Activated CD4-positive, alpha-beta T cell treated with anti-CD3 and anti-CD28 coated beads, Interleukin-2, amount 10 ng/mL, durations not matched to agents 7 days and 5 days (primary cell): ENCODE data around the gene FKBP1A. TPM values are rescaled to one million over a fixed set of nuclear protein-coding genes. Genes with fewer than 3 reads are reported as not detected.

Source experiments
- CTCF ChIA-PET: fragments of 350-600 bp; sonication (Branson Sonifier 250); formaldehyde crosslinking; loops from one replicate; lab custom pipeline; 2021; ENCODE audit warnings: antibody characterized with exemption; lab: Charles Lee
- POLR2A ChIA-PET: fragments of 350-600 bp; sonication (Branson Sonifier 250); formaldehyde crosslinking; loops from one replicate; lab custom pipeline; 2021; ENCODE audit warnings: antibody characterized with exemption; lab: Charles Lee
- DNase-seq: peaks from one replicate; pipeline ENCODE4 v3.0.0-alpha.2; 2020
- H3K27ac Mint-ChIP-seq: one replicate; pipeline ENCODE4 v1.8.0; 2021; ENCODE audit warnings: mild to moderate bottlenecking, moderate library complexity, mixed read lengths
- H3K27me3 Mint-ChIP-seq: one replicate; pipeline ENCODE4 v1.8.0; 2021; ENCODE audit warnings: mixed read lengths
- H3K36me3 Mint-ChIP-seq: one replicate; pipeline ENCODE4 v1.8.0; 2021; ENCODE audit warnings: low read depth, mixed read lengths
- H3K4me1 Mint-ChIP-seq: one replicate; pipeline ENCODE4 v1.8.0; 2021; ENCODE audit warnings: mixed read lengths
- H3K4me3 Mint-ChIP-seq: one replicate; pipeline ENCODE4 v1.8.0; 2021; ENCODE audit warnings: mild to moderate bottlenecking, moderate library complexity, mixed read lengths
- H3K9me3 Mint-ChIP-seq: one replicate; pipeline ENCODE4 v1.8.0; 2021; ENCODE audit warnings: mixed read lengths
- total RNA-seq, 2 experiments: library from RNA; stranded (reverse); gene quantifications; one replicate each; pipeline ENCODE4 v1.2.3, GENCODE V29; 2021

FKBP1A gene
- total RNA-seq, 2 experiments from 2014 or later = 207 to 238 TPM

- CTCF ChIA-PET = interaction anchor here (0.7 to 2.2 kb wide), 13 partner anchors 8 to 75 kb away, joined by 3 to 9 read pairs (median 3); partner anchors contain the start of gene NSFL1C
- peak overlapping the region; percentile 87 for H3K4me3 Mint-ChIP-seq
- POLR2A ChIA-PET = no interaction called here
- no peak for DNase-seq
- H3K27me3 Mint-ChIP-seq = peaks cover 15% of the 10 kb centered on the region
- peaks cover 6% of the 10 kb centered on the region for H3K9me3 Mint-ChIP-seq
- H3K27ac Mint-ChIP-seq = peak overlapping the region; percentile 78
- peaks cover 66% of the 10 kb centered on the region for H3K4me1 Mint-ChIP-seq
- H3K36me3 Mint-ChIP-seq = peaks cover 30% of the 10 kb centered on the region
Measured at GRCh38 chr20:1391640-1392442, 1.0 kb downstream of the FKBP1A start.

- Mint-ChIP-seq H3K4me3 (peak overlapping the region; percentile 87), H3K27me3 (peaks cover 9% of the 10 kb centered on the region), H3K27ac (peak overlapping the region; percentile 78), H3K9me3 (no peaks in the 10 kb centered on the region), H3K36me3 (peaks cover 35% of the 10 kb centered on the region), H3K4me1 (peaks cover 68% of the 10 kb centered on the region)
- no peak for DNase-seq
- POLR2A ChIA-PET = no interaction called here
- CTCF ChIA-PET = interaction anchor here (0.9 to 2.2 kb wide), 6 partner anchors 14 to 76 kb away, joined by 3 to 9 read pairs (median 4); partner anchors contain the start of gene NSFL1C
Measured at GRCh38 chr20:1390581-1391403, 2.1 kb downstream of the FKBP1A start.

GRCh38 chr20:1389703-1390580 is 2.9 kb downstream of the FKBP1A start:
- Mint-ChIP-seq H3K27me3 (peaks cover 3% of the 10 kb centered on the region), H3K4me3 (peak overlapping the region; percentile 87), H3K27ac (peak overlapping the region; percentile 78), H3K4me1 (peaks cover 73% of the 10 kb centered on the region), H3K36me3 (peaks cover 40% of the 10 kb centered on the region), H3K9me3 (no peaks in the 10 kb centered on the region)
- ChIA-PET POLR2A (no interaction called here), CTCF (interaction anchor here (1.4 kb wide), 1 partner anchor 33 kb away, joined by 3 read pairs; no protein-coding TSS in a partner anchor)
- no peak for DNase-seq

- Mint-ChIP-seq H3K27me3 (no peaks in the 10 kb centered on the region), H3K4me1 (peaks cover 82% of the 10 kb centered on the region), H3K9me3 (no peaks in the 10 kb centered on the region), H3K36me3 (peaks cover 47% of the 10 kb centered on the region), H3K4me3 (peak overlapping the region; percentile 75), H3K27ac (peak overlapping the region; percentile 87)
- ChIA-PET POLR2A (no interaction called here), CTCF (interaction anchor here (0.6 to 1.4 kb wide), 4 partner anchors 8 to 48 kb away, joined by 3 to 4 read pairs (median 4); no protein-coding TSS in a partner anchor)
- peak; percentile 45 for DNase-seq
Measured at GRCh38 chr20:1388741-1389483, 3.9 kb downstream of the FKBP1A start.

GRCh38 chr20:1388253-1388652 is 4.6 kb downstream of the FKBP1A start:
- Mint-ChIP-seq H3K4me1 (peaks cover 79% of the 10 kb centered on the region), H3K27ac (peak overlapping the region; percentile 87), H3K36me3 (peaks cover 52% of the 10 kb centered on the region), H3K9me3 (no peaks in the 10 kb centered on the region), H3K4me3 (peak overlapping the region; percentile 75), H3K27me3 (no peaks in the 10 kb centered on the region)
- DNase-seq = no peak
- ChIA-PET CTCF (interaction anchor here (0.6 to 1.4 kb wide), 4 partner anchors 9 to 48 kb away, joined by 3 to 4 read pairs (median 4); no protein-coding TSS in a partner anchor), POLR2A (no interaction called here)

- Mint-ChIP-seq H3K36me3 (peaks cover 56% of the 10 kb centered on the region), H3K4me3 (no peak overlapping the region), H3K4me1 (peaks cover 89% of the 10 kb centered on the region), H3K27ac (peak overlapping the region; percentile 51), H3K9me3 (no peaks in the 10 kb centered on the region), H3K27me3 (no peaks in the 10 kb centered on the region)
- ChIA-PET POLR2A (no interaction called here), CTCF (interaction anchor here (0.5 kb wide), 1 partner anchor 512 kb away, joined by 3 read pairs; no protein-coding TSS in a partner anchor)
- DNase-seq = no peak
Measured at GRCh38 chr20:1386323-1386722, 6.5 kb downstream of the FKBP1A start.

GRCh38 chr20:1383623-1384404 is 9.0 kb downstream of the FKBP1A start:
- no peaks in the 10 kb centered on the region for H3K27me3 Mint-ChIP-seq
- no peaks in the 10 kb centered on the region for H3K9me3 Mint-ChIP-seq
- H3K4me3 Mint-ChIP-seq = no peak overlapping the region
- CTCF ChIA-PET = interaction anchor here (0.6 to 1.7 kb wide), 7 partner anchors 8 to 87 kb away, joined by 3 to 7 read pairs (median 4); partner anchors contain the start of gene FKBP1A
- H3K4me1 Mint-ChIP-seq = peaks cover 90% of the 10 kb centered on the region
- H3K27ac Mint-ChIP-seq = no peak overlapping the region
- no peak for DNase-seq
- POLR2A ChIA-PET = interaction anchor here (0.6 to 0.7 kb wide), 2 partner anchors 53 to 113 kb away, joined by 4 to 7 read pairs; no protein-coding TSS in a partner anchor
- H3K36me3 Mint-ChIP-seq = peaks cover 50% of the 10 kb centered on the region

- CTCF ChIA-PET = interaction anchor here (1.1 to 1.7 kb wide), 3 partner anchors 18 to 121 kb away, joined by 3 to 7 read pairs (median 3); no protein-coding TSS in a partner anchor
- H3K4me1 Mint-ChIP-seq = peaks cover 90% of the 10 kb centered on the region
- DNase-seq = no peak
- POLR2A ChIA-PET = no interaction called here
- H3K36me3 Mint-ChIP-seq = peaks cover 54% of the 10 kb centered on the region
- H3K27me3 Mint-ChIP-seq = no peaks in the 10 kb centered on the region
- H3K9me3 Mint-ChIP-seq = no peaks in the 10 kb centered on the region
- no peak overlapping the region for H3K27ac Mint-ChIP-seq
- H3K4me3 Mint-ChIP-seq = no peak overlapping the region
Measured at GRCh38 chr20:1382670-1383069, 10.2 kb downstream of the FKBP1A start.

- Mint-ChIP-seq H3K9me3 (no peaks in the 10 kb centered on the region), H3K36me3 (peaks cover 57% of the 10 kb centered on the region), H3K27me3 (no peaks in the 10 kb centered on the region), H3K27ac (no peak overlapping the region), H3K4me1 (peaks cover 91% of the 10 kb centered on the region), H3K4me3 (no peak overlapping the region)
- POLR2A ChIA-PET = no interaction called here
- CTCF ChIA-PET = interaction anchor here (1.1 kb wide), 2 partner anchors 20 to 120 kb away, joined by 3 read pairs; no protein-coding TSS in a partner anchor
- DNase-seq = no peak
Measured at GRCh38 chr20:1381753-1382591, 10.9 kb downstream of the FKBP1A start.

GRCh38 chr20:1378735-1379125 is 14.1 kb downstream of the FKBP1A start:
- Mint-ChIP-seq H3K27ac (no peak overlapping the region), H3K4me3 (no peak overlapping the region), H3K4me1 (peaks cover 86% of the 10 kb centered on the region), H3K36me3 (peaks cover 50% of the 10 kb centered on the region), H3K27me3 (no peaks in the 10 kb centered on the region), H3K9me3 (no peaks in the 10 kb centered on the region)
- CTCF ChIA-PET = interaction anchor here (1.5 kb wide), 1 partner anchor 9 kb away, joined by 3 read pairs; no protein-coding TSS in a partner anchor
- DNase-seq = no peak
- POLR2A ChIA-PET = no interaction called here
